Measurements from ENCODE around the gene RHBDF1.

The RHBDF1 gene

DNA sequence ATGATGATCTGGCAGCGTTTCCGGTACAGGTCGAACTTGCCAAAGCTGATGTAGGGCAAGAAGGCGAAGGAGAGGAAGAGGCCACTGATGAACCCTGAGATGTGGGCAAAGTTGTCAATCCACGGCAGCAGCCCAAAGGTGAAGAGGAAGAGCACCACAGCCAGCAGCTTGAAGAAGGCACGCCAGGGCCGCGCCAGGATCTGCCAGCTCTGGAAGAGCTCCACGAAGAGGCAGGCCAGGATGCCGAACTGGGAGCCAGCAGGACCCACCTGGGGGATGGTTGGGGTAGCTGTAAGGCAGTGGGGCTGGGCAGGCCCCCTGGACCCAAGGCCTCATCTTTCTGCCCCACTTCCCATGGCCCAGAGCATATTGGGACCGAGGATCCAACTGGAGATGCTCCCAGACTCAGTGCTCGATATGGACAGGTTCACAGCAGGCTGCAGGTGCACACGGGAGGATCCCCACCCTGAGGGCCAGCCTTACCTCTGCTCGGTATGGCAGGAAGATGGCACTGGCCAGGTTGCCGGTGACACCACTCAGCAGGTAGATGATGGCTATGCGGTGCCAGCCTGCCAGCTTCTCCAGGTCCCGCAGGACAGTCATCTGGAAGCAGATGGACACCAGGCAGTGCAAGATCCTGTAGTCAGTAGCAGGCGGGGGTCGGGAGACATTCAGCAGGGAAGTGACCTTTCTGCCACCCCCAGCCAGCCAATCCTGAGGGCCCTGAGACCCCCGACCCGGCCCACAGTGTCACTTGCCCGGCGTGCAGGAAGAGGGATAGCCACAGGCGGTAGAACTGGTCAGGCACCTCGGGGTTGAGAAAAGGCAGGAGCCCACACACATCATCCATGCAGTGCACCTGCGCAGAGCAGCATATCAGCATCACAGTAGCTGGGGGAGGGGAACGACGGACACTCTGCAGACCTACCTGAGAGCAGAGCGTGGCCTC lies 13.7 kb downstream of the RHBDF1 start:
- H3K27ac ChIP-seq, result no peak overlapping the region
- TF ChIP-seq, protein P1, sequence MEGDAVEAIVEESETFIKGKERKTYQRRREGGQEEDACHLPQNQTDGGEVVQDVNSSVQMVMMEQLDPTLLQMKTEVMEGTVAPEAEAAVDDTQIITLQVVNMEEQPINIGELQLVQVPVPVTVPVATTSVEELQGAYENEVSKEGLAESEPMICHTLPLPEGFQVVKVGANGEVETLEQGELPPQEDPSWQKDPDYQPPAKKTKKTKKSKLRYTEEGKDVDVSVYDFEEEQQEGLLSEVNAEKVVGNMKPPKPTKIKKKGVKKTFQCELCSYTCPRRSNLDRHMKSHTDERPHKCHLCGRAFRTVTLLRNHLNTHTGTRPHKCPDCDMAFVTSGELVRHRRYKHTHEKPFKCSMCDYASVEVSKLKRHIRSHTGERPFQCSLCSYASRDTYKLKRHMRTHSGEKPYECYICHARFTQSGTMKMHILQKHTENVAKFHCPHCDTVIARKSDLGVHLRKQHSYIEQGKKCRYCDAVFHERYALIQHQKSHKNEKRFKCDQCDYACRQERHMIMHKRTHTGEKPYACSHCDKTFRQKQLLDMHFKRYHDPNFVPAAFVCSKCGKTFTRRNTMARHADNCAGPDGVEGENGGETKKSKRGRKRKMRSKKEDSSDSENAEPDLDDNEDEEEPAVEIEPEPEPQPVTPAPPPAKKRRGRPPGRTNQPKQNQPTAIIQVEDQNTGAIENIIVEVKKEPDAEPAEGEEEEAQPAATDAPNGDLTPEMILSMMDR (IDR thresholded peaks at IDR 0.05), result no peak
- H3K4me3 ChIP-seq, result no peak overlapping the region
- no peak for DNase-seq (ENCODE audit: low spot score)

DNA sequence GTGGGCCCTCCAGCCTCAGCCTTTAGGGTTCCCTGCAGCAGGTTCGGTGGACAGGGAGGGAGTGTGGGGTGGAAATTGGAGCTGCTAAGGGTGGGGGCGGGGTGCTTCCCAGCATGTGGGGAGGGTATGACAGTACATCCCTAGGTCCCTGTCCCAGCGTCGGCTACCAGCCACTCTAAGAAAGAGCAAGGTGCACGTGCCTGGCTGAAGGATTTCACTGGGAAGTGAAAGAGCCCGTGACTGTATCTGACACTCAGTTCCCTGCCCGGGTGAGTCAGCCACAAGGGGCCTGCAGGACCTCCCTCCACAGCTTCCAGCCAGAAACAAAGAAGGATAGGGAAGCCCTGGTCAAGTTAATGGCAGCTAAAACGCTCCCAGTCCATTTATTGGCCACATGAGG lies 14.7 kb downstream of the RHBDF1 start:
- no peak overlapping the region for H3K27ac ChIP-seq
- TF ChIP-seq, protein P1 (IDR thresholded peaks at IDR 0.05), result no peak
- H3K4me3 ChIP-seq, result no peak overlapping the region
- DNase-seq (ENCODE audit: low spot score), result peak; percentile 61

DNA sequence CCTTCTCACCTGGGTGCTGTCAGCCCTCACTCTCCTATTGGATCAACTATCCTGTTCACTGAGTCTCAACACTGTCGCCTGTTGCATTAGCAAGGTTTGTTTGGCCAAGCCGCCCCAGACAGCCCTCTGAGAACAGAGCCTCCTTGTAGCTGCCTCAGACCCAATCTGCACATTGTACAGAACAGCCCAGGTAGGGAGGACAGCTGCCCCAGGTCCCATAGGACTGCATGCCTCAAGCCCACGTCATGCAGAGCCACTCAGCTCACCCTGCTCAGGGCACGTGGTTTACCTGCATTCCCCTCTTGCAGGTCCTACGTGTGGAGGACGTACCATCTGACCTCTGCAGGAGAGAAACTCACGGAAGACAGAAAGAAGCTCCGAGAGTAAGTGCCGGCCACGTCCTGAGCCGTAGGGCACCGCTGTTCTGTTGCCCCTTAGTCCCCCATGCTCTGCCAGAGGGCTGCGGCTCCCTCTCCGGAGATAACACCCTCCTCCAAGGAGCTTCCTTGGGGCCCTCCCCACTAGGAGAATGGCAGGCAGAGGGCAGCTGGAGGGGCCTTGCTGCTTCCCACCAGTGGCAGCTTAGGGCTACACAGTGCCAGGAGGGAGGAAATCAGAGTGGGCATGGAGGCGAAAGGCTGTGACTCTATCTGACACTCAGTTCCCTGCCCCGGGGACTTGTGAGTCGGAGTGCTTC lies 16.1 kb downstream of the RHBDF1 start:
- TF ChIP-seq, protein P1 (IDR thresholded peaks at IDR 0.05), result no peak
- Histone ChIP-seq H3K27ac (no peak overlapping the region), H3K4me3 (no peak overlapping the region)
- peak; percentile 70 for DNase-seq (ENCODE audit: low spot score)

DNA sequence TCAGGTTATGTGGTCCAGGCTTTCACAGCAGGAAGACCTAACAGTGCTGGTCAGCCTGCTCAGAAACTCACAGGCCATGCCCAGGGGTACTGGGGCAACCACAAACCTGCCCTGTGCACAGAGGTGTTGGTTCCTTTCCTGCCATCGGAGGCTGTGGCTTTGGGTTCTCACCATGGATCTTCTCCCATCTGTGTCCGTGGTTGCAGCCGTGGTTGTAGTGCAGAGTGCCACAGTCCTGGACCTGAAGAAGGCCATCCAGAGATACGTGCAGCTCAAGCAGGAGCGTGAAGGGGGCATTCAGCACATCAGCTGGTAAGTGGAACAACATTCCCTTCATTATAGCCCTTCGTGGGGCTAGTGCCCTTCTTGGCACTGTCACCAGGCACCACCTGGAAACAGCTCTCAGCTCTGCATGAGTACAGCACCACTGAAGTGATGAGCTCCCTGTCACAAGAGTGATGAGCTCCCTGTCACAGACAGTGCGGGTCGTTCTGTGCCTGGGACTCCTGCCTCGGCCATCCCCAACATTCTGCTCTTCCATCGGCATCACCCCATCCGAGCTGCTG lies 16.8 kb downstream of the RHBDF1 start:
- no peak overlapping the region for H3K4me3 ChIP-seq
- DNase-seq (ENCODE audit: low spot score), result peak; percentile 61
- TF ChIP-seq, protein P1 (IDR thresholded peaks at IDR 0.05), result no peak
- H3K27ac ChIP-seq, result no peak overlapping the region

DNA sequence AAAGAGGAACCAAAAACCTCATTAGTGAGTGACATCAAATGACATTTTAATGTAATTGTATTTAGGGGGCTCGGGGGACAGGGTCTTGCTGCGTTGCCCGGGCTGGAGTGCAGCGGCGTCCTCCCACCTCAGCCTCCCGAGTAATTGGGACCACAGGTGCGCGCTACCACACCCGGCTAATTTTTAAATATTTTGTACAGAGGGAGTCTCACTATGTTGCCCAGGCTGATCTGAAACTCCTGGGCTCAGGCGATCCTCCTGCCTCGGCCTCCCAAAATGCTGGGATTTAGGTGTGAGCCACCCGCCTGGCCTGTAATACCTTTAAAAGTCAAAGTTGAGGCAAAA lies 18.2 kb downstream of the RHBDF1 start:
- H3K27ac ChIP-seq, result peak overlapping the region; percentile 64 to 83
- TF ChIP-seq, protein P1 (IDR thresholded peaks at IDR 0.05), result no peak
- peak; percentile 59 for DNase-seq (ENCODE audit: low spot score)
- peak overlapping the region; percentile 89 for H3K4me3 ChIP-seq

DNA sequence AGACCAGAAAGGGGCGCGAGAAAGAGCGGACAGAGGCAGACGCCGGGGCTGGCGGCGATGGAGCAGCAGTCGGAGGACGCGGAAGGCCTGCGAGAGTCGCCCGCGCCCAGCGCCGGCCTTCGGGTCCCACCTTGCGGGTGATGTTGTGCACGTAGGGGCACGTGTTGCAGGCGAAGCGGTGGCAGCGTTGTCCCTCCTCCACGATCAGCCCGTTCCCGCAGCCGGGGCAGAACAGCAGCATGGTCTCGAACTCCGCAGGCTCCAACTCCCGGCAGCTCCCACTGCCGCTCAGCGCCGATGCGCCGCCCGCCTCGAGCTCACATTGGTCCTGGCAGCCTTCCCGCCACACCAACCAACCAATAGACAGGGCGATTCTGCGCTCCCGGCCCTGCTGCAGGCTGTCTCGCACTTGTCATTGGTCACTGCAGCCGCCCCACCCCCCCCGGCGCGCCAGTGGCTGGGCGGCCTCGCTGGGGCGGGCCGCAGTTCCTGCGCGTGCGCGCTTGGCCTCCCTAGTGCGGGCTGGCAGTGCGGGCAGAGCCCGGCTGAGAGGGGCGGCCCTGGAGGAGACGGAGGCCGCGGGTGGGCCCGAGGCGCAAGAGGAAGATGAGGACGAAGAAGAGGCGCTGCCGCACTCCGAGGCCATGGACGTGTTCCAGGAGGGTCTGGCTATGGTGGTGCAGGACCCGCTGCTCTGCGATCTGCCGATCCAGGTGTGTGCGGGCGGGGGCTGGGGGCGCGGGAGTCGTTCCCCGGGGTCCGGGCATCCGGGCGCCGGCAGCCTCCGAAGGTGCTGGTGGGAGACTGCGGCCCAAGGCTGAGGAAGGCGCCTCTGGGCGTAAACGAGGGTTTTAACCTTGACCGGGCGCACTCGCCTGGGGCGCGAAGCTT lies 18.8 kb downstream of the RHBDF1 start, which contains the start of the genes POLR3K and SNRNP25:
TSS of gene POLR3K (minus strand) at position 263 of the 891 bp plus-strand sequence. CDS start at position 241, 22 bp downstream.
TSS of gene SNRNP25 (plus strand) at position 483 of the 891 bp plus-strand sequence. CDS start at position 672, 189 bp downstream.
- DNase-seq (ENCODE audit: low spot score), result peak; percentile 99
- Histone ChIP-seq H3K27ac (peak within 1 kb of the TSS; percentile 70 to 85), H3K4me3 (peak within 1 kb of the TSS; percentile 89)
- TF ChIP-seq, protein P1 (IDR thresholded peaks at IDR 0.05), result no peak
